Measurements from ENCODE around the gene C1orf56.

The C1orf56 gene, protein sequence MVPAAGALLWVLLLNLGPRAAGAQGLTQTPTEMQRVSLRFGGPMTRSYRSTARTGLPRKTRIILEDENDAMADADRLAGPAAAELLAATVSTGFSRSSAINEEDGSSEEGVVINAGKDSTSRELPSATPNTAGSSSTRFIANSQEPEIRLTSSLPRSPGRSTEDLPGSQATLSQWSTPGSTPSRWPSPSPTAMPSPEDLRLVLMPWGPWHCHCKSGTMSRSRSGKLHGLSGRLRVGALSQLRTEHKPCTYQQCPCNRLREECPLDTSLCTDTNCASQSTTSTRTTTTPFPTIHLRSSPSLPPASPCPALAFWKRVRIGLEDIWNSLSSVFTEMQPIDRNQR

DNA sequence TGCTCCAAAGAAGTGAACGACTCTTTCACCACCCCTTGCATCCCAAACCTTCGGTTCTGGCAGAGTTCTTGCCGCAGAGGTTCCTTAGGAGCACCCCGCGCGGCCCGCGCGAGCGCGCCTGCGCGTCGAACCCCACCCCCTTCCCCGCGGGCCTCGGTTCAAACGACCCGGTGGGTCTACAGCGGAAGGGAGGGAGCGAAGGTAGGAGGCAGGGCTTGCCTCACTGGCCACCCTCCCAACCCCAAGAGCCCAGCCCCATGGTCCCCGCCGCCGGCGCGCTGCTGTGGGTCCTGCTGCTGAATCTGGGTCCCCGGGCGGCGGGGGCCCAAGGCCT, at the start of gene C1orf56:
Gene C1orf56 (plus strand): TSS at position 161 of the 334 bp plus-strand sequence. CDS start 97 bp downstream, at position 258.
- H3K9ac ChIP-seq (ENCODE audit: low read length) = peak within 1 kb of the TSS; percentile 84
- no peaks in the 10 kb centered on the region for H3K9me3 ChIP-seq (ENCODE audit: control insufficient read depth, low read depth, low read length)
- peaks cover 10% of the 10 kb centered on the region for H3K36me3 ChIP-seq (ENCODE audit: control insufficient read depth, low read depth, low read length)
- H3K4me3 ChIP-seq (ENCODE audit: low read length) = peak within 1 kb of the TSS; percentile 85
- H3K4me1 ChIP-seq (ENCODE audit: control insufficient read depth, low read depth, low read length) = no peaks in the 10 kb centered on the region
- peak within 1 kb of the TSS; percentile 37 for H3K27ac ChIP-seq (ENCODE audit: low read length)
- no peaks in the 10 kb centered on the region for H3K27me3 ChIP-seq (ENCODE audit: control insufficient read depth, insufficient read depth, low read length)

DNA sequence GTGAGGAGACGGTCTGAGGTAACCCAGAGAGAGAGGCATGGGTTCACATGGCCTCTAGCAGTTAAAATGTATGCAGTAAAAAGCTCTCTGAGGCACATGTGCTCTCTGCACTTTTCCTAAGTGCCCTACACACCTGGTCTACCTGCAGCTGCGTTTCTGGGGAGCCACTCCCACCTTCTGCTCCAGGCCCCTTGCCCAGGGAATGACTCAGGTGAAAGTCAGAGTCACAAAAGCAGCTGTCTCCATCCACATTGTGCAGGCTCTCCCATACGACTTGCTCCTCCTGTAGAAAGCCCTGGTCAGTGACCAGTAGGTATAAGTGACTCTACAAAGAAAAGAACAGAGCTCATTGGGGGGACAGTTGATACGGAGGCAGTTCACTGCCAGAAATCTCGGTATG, 49.6 kb upstream of the C1orf56 start:
- Histone ChIP-seq H3K9me3 (ENCODE audit: control insufficient read depth, low read depth, low read length) (no peaks in the 10 kb centered on the region), H3K4me1 (ENCODE audit: control insufficient read depth, low read depth, low read length) (no peaks in the 10 kb centered on the region), H3K4me3 (ENCODE audit: low read length) (no peak overlapping the region), H3K36me3 (ENCODE audit: control insufficient read depth, low read depth, low read length) (no peaks in the 10 kb centered on the region), H3K27ac (ENCODE audit: low read length) (no peak overlapping the region), H3K9ac (ENCODE audit: low read length) (no peak overlapping the region), H3K27me3 (ENCODE audit: control insufficient read depth, insufficient read depth, low read length) (no peaks in the 10 kb centered on the region)

DNA sequence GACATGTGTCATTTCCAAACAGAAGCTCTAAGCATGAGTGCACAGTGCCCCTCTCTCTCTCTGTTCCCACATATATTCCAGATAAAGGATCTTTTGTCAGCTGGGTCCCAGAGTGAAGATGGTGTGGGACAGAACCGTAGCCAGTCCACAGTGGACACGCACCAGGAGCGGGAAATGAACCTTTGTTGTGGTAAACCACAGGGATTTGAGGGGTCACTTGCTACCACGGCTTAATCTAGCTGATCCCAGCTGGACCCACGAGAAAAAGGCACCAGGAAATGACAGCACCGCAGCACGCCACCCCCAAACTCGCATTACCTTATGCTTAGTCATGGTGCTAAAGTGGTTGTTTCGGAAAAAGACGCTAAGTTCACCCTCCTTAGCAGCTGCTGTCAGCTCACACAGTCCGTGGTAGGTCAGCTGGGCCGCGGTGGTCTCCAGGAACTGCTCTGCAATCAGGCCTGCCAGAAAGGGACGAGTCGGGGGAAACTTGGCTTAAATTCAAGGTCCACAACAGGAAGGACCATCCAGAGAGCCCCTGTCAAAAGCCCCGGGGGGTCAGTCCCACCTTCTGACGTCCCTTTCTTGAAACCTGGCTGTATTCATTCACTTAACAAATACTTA, 48.4 kb upstream of the C1orf56 start:
- H3K27ac ChIP-seq (ENCODE audit: low read length) = no peak overlapping the region
- H3K4me1 ChIP-seq (ENCODE audit: control insufficient read depth, low read depth, low read length) = no peaks in the 10 kb centered on the region
- H3K4me3 ChIP-seq (ENCODE audit: low read length) = no peak overlapping the region
- H3K9me3 ChIP-seq (ENCODE audit: control insufficient read depth, low read depth, low read length) = no peaks in the 10 kb centered on the region
- H3K9ac ChIP-seq (ENCODE audit: low read length) = no peak overlapping the region
- H3K36me3 ChIP-seq (ENCODE audit: control insufficient read depth, low read depth, low read length) = no peaks in the 10 kb centered on the region
- H3K27me3 ChIP-seq (ENCODE audit: control insufficient read depth, insufficient read depth, low read length) = no peaks in the 10 kb centered on the region

DNA sequence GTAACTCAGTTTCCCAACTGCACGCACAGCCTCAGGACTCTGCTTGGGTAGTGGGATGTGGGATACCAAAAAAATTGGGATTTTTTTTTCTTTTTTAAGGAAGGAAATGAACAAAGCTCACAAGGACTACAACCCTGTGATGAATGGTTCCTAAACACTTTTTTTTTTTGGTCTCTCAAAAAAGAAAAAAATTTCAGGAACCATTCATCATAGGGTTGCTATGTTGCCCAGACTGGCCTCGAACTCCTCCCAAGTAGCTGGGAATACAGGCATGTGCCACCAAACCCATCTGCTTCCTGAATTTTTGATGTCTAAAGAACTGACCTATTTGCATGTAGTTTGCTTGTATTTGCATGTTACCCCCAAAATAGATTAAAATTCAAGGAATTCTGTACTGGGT, 47.6 kb upstream of the C1orf56 start:
- Histone ChIP-seq H3K27me3 (ENCODE audit: control insufficient read depth, insufficient read depth, low read length) (no peaks in the 10 kb centered on the region), H3K9ac (ENCODE audit: low read length) (no peak overlapping the region), H3K4me3 (ENCODE audit: low read length) (no peak overlapping the region), H3K36me3 (ENCODE audit: control insufficient read depth, low read depth, low read length) (no peaks in the 10 kb centered on the region), H3K9me3 (ENCODE audit: control insufficient read depth, low read depth, low read length) (no peaks in the 10 kb centered on the region), H3K27ac (ENCODE audit: low read length) (no peak overlapping the region), H3K4me1 (ENCODE audit: control insufficient read depth, low read depth, low read length) (no peaks in the 10 kb centered on the region)

DNA sequence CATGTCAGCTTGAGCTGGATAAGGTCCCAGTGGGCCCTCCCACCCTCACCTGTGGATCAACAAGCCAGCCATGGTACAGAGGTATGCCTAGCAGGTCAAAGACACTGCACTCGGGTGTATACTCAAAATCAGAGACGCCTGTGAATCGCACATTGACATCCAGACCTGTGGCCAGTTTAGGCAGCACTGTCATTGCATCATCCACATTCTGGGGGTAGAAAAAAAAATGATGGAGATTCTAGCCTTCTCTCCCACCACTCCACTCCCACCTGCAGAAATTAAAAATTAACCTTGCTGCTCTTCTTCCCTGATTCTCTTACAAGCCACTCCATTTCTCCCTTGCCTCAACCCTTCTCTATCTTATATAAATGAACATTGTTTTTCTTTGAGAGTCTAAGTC, 47.1 kb upstream of the C1orf56 start:
- no peak overlapping the region for H3K4me3 ChIP-seq (ENCODE audit: low read length)
- no peaks in the 10 kb centered on the region for H3K36me3 ChIP-seq (ENCODE audit: control insufficient read depth, low read depth, low read length)
- no peaks in the 10 kb centered on the region for H3K4me1 ChIP-seq (ENCODE audit: control insufficient read depth, low read depth, low read length)
- no peak overlapping the region for H3K9ac ChIP-seq (ENCODE audit: low read length)
- no peaks in the 10 kb centered on the region for H3K27me3 ChIP-seq (ENCODE audit: control insufficient read depth, insufficient read depth, low read length)
- H3K9me3 ChIP-seq (ENCODE audit: control insufficient read depth, low read depth, low read length) = no peaks in the 10 kb centered on the region
- H3K27ac ChIP-seq (ENCODE audit: low read length) = no peak overlapping the region

DNA sequence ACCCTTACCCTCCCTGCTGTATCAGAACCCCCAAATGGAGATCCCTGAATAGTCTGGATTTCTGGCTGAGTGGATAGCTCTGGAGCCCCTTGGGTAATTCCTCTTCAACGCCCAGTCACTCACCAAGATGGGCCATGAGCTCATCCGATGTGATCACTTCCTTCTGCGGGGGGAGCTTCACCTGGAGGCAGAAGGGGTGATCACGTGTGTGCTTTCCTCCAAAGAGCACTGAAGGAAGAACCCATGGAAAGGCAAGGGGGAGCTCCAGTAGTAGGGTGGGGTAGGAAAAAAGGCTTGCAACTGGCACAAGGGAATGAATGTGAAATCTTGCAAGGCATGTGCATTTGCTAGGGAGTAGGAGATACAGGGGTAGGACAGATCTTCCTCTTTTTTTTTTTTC, 45.9 kb upstream of the C1orf56 start:
- Histone ChIP-seq H3K9me3 (ENCODE audit: control insufficient read depth, low read depth, low read length) (no peaks in the 10 kb centered on the region), H3K4me3 (ENCODE audit: low read length) (no peak overlapping the region), H3K9ac (ENCODE audit: low read length) (no peak overlapping the region), H3K36me3 (ENCODE audit: control insufficient read depth, low read depth, low read length) (no peaks in the 10 kb centered on the region), H3K27ac (ENCODE audit: low read length) (no peak overlapping the region), H3K27me3 (ENCODE audit: control insufficient read depth, insufficient read depth, low read length) (no peaks in the 10 kb centered on the region), H3K4me1 (ENCODE audit: control insufficient read depth, low read depth, low read length) (peaks cover 4% of the 10 kb centered on the region)

DNA sequence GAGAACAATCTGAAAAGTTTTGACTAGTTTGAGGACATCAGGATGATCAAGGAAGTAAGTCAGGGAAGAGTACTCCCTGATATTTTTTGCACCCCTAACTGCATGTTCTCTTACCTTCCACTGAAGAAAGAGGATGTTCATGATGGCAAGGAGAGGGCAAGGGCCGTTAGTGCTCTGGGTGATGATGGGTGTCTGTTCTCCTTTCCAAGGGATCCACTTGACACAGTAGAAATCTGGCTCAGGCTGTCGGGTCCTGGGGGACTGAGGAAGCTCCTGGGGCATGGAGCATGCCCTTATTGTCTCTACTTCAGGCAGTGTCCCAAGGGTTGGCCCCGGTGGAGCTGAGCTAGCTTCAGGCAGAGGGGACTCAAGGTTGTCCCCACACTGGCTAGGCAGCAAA, 45.5 kb upstream of the C1orf56 start:
- Histone ChIP-seq H3K9ac (ENCODE audit: low read length) (no peak overlapping the region), H3K4me1 (ENCODE audit: control insufficient read depth, low read depth, low read length) (peaks cover 7% of the 10 kb centered on the region), H3K27ac (ENCODE audit: low read length) (no peak overlapping the region)

DNA sequence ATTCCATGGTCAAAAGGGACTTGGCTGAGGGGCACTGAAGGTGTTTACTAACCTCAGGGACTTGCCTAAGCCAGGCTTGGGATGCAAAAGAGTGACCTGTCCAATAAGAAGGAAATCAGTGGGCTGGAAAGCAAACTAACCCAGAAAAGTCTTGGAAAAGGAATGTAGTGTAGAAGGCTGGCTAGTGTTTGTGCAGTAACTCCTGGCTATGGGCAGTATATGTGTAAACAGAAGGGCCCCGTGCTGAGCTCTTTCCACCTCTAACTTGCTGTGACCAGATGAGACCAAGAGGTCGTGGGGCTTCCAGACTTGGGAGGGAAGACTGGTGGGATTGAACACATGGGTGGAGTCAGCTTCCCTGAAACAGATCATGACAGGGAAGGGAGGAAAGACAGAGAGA, 44.9 kb upstream of the C1orf56 start:
- Histone ChIP-seq H3K36me3 (ENCODE audit: control insufficient read depth, low read depth, low read length) (no peaks in the 10 kb centered on the region), H3K4me3 (ENCODE audit: low read length) (no peak overlapping the region), H3K4me1 (ENCODE audit: control insufficient read depth, low read depth, low read length) (peaks cover 10% of the 10 kb centered on the region), H3K9me3 (ENCODE audit: control insufficient read depth, low read depth, low read length) (no peaks in the 10 kb centered on the region), H3K9ac (ENCODE audit: low read length) (no peak overlapping the region), H3K27ac (ENCODE audit: low read length) (no peak overlapping the region), H3K27me3 (ENCODE audit: control insufficient read depth, insufficient read depth, low read length) (no peaks in the 10 kb centered on the region)

More for the DNA sequence above, 45.5 kb upstream of the C1orf56 start:
- Histone ChIP-seq H3K4me3 (ENCODE audit: low read length) (no peak overlapping the region), H3K36me3 (ENCODE audit: control insufficient read depth, low read depth, low read length) (no peaks in the 10 kb centered on the region), H3K9me3 (ENCODE audit: control insufficient read depth, low read depth, low read length) (no peaks in the 10 kb centered on the region), H3K27me3 (ENCODE audit: control insufficient read depth, insufficient read depth, low read length) (no peaks in the 10 kb centered on the region)

DNA sequence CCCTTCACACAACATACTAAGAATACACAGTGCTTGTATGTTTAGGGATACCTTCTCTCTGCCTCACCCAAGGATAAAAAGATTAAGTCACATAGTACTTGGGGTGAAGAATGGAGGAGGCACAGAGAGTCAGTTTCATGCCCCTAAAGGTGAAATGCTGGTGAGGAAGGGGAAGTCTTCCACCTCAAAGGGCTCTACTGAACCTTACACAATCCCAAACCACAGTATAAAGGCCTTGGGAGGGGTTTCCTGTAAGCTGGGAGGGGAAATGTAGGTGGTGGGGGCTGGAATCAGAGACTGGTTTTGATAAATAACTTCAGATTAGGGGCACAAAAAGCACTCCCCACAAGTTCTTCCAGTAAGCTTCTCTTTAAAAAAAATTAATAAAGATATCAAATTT, 44.4 kb upstream of the C1orf56 start:
- no peak overlapping the region for H3K9ac ChIP-seq (ENCODE audit: low read length)
- peaks cover 15% of the 10 kb centered on the region for H3K4me1 ChIP-seq (ENCODE audit: control insufficient read depth, low read depth, low read length)
- H3K27ac ChIP-seq (ENCODE audit: low read length) = no peak overlapping the region
- no peaks in the 10 kb centered on the region for H3K36me3 ChIP-seq (ENCODE audit: control insufficient read depth, low read depth, low read length)
- H3K4me3 ChIP-seq (ENCODE audit: low read length) = no peak overlapping the region
- no peaks in the 10 kb centered on the region for H3K27me3 ChIP-seq (ENCODE audit: control insufficient read depth, insufficient read depth, low read length)
- no peaks in the 10 kb centered on the region for H3K9me3 ChIP-seq (ENCODE audit: control insufficient read depth, low read depth, low read length)

DNA sequence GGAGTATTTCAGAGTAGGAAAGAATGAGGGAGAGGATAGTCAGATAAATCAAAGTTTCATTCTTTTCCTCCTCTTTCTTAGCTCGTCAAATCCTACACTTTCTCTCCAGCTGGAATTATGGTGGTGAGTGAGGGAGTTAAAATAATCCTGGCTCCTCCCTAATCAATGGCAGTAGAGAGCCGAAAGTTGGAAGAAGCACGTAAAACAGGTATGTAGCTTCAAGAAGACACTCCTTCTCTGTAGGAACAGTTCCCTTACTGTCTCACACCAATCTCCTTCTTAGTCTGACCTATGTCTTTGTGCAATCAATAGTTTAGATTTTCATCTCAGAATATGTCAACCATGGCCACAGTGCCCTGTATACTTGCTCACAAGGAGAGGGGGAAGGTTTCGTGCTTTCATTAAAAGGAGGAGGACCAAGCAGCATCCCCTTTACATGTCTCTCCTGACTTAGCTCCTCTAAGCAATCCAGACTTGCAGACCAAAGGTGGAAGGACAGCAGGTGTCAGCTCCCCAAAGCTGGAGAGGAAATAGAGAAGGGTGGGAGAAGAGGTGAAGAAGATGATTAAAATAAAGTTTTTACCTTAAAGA, 41.7 kb upstream of the C1orf56 start:
- Histone ChIP-seq H3K4me1 (ENCODE audit: control insufficient read depth, low read depth, low read length) (peaks cover 19% of the 10 kb centered on the region), H3K27ac (ENCODE audit: low read length) (no peak overlapping the region), H3K27me3 (ENCODE audit: control insufficient read depth, insufficient read depth, low read length) (no peaks in the 10 kb centered on the region), H3K4me3 (ENCODE audit: low read length) (peak overlapping the region; percentile 56), H3K9ac (ENCODE audit: low read length) (peak overlapping the region; percentile 39), H3K36me3 (ENCODE audit: control insufficient read depth, low read depth, low read length) (no peaks in the 10 kb centered on the region), H3K9me3 (ENCODE audit: control insufficient read depth, low read depth, low read length) (no peaks in the 10 kb centered on the region)

DNA sequence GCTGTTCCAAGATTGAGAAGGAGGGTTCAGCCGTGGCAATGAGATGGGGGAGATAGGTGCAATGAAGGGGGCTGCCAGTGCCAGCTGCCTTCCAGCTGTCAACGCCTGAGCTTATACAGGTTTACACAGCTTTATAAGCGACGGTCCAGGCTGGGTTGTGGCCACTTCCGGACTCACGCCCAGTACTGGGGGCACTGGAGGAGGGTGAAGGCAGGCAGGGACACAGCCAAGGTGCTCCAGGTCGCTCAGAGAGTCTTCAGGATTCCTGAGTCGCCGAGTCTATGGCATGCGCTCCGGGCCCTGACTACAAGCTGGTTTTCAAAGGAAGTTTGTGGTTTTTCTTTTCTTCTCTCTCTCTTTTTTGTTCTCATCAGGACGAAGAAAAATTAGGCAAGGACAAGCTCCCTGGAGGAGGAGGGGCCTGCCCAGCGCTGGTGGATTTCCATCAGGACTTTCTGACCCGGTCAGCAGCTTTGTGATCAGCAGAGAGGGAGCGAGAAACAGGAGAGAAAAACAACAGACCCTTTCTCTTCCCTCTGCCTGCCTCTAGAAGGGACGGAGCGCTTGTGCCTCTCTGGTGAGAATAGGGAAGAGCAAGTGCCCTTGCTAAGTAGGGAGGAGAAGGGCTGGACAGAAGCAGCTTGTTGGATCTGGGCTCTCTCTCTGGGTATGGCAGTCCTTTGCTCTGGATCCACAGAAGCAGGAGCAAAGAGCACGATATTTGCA, 41.1 kb upstream of the C1orf56 start, which contains the start of gene MINDY1:
Gene MINDY1 (minus strand): TSS at position 576 of the 726 bp plus-strand sequence. CDS start 4,285 bp downstream, outside the sequence.
- H3K36me3 ChIP-seq (ENCODE audit: control insufficient read depth, low read depth, low read length) = no peaks in the 10 kb centered on the region
- peak within 1 kb of the TSS; percentile 93 for H3K27ac ChIP-seq (ENCODE audit: low read length)
- H3K9ac ChIP-seq (ENCODE audit: low read length) = peak within 1 kb of the TSS; percentile 74
- no peaks in the 10 kb centered on the region for H3K27me3 ChIP-seq (ENCODE audit: control insufficient read depth, insufficient read depth, low read length)
- H3K9me3 ChIP-seq (ENCODE audit: control insufficient read depth, low read depth, low read length) = no peaks in the 10 kb centered on the region
- H3K4me3 ChIP-seq (ENCODE audit: low read length) = peak within 1 kb of the TSS; percentile 99
- H3K4me1 ChIP-seq (ENCODE audit: control insufficient read depth, low read depth, low read length) = peaks cover 19% of the 10 kb centered on the region

Data from iPS-18a (cell line).